Gastroesophageal sphincter (tissue), 3 donors: ENCODE measurements around the gene SHISA2.

Source experiments
- EP300 ChIP-seq: sonication (generic); formaldehyde crosslinking; IDR thresholded peaks from one replicate; pipeline ENCODE4 v1.6.1; 2017; ENCODE audit warnings: antibody characterized with exemption, mild to moderate bottlenecking
- POLR2A ChIP-seq, 2 donors: fragments of 450-650 bp; IDR thresholded peaks; one replicate each; pipeline ENCODE4 v1.6.1; 2017; ENCODE audit warnings: antibody characterized with exemption in 2 of 2, mild to moderate bottlenecking in 2 of 2, moderate library complexity in 1 of 2
- POLR2AphosphoS5 ChIP-seq: sonication (generic); formaldehyde crosslinking; IDR thresholded peaks from one replicate; pipeline ENCODE4 v1.6.1; 2017; ENCODE audit warnings: antibody characterized with exemption
- TF ChIP-seq, protein P1 (sequence below), 4 experiments: fragments of 200-600 bp in 2 of 4; fragments of 450-650 bp in 2 of 4; sonication (generic) in 1 of 4; IDR thresholded peaks; one replicate each; pipeline ENCODE4 v1.5.1; 2017 to 2019; ENCODE audit warnings: antibody characterized with exemption in 4 of 4, mild to moderate bottlenecking in 2 of 4, moderate library complexity in 2 of 4

DNA sequence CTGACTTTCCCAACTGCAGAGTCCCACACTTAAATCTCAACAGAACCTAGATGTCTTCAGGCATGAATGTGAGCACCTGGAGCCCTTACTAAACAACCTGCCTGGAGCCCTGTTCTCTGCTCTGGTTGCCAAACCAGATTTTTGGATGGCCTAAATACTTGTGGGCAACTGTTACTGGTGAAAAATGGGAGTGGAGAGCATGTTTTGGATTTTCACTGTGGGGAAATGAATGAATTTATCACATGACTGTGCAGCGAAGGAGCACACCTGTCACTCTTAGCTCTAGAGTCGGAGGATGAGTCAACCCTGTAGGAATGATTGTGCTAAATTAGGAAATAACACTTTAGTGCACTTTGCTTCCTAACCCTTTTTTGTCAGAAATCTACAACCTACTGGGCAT, 30.3 kb downstream of the SHISA2 start:
- TF ChIP-seq EP300, result no peak
- TF ChIP-seq POLR2AphosphoS5, result no peak
- no peak for TF ChIP-seq POLR2A (IDR thresholded peaks at IDR 0.05)
- TF ChIP-seq, protein P1, sequence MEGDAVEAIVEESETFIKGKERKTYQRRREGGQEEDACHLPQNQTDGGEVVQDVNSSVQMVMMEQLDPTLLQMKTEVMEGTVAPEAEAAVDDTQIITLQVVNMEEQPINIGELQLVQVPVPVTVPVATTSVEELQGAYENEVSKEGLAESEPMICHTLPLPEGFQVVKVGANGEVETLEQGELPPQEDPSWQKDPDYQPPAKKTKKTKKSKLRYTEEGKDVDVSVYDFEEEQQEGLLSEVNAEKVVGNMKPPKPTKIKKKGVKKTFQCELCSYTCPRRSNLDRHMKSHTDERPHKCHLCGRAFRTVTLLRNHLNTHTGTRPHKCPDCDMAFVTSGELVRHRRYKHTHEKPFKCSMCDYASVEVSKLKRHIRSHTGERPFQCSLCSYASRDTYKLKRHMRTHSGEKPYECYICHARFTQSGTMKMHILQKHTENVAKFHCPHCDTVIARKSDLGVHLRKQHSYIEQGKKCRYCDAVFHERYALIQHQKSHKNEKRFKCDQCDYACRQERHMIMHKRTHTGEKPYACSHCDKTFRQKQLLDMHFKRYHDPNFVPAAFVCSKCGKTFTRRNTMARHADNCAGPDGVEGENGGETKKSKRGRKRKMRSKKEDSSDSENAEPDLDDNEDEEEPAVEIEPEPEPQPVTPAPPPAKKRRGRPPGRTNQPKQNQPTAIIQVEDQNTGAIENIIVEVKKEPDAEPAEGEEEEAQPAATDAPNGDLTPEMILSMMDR (IDR thresholded peaks at IDR 0.05), result no peak
